ENCODE data around the gene MSLN. TPM values are rescaled to one million over a fixed set of nuclear protein-coding genes. Genes with fewer than 3 reads are reported as not detected.

Gene MSLN
- total and polyA plus RNA-seq, 2 of the 13 experiments (the other 11 are each of a cell fraction or from before 2014, with no cell fraction given) = 2.0 to 2.3 TPM

- TF ChIP-seq, protein P1, sequence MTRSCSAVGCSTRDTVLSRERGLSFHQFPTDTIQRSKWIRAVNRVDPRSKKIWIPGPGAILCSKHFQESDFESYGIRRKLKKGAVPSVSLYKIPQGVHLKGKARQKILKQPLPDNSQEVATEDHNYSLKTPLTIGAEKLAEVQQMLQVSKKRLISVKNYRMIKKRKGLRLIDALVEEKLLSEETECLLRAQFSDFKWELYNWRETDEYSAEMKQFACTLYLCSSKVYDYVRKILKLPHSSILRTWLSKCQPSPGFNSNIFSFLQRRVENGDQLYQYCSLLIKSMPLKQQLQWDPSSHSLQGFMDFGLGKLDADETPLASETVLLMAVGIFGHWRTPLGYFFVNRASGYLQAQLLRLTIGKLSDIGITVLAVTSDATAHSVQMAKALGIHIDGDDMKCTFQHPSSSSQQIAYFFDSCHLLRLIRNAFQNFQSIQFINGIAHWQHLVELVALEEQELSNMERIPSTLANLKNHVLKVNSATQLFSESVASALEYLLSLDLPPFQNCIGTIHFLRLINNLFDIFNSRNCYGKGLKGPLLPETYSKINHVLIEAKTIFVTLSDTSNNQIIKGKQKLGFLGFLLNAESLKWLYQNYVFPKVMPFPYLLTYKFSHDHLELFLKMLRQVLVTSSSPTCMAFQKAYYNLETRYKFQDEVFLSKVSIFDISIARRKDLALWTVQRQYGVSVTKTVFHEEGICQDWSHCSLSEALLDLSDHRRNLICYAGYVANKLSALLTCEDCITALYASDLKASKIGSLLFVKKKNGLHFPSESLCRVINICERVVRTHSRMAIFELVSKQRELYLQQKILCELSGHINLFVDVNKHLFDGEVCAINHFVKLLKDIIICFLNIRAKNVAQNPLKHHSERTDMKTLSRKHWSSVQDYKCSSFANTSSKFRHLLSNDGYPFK (CRISPR knock-in tag; IDR thresholded peaks at IDR 0.05; ENCODE audit: borderline replicate concordance) = 0 out of 2 replicates have a peak, but pooled peaks have one; percentile 31
- TF ChIP-seq GATAD1 (CRISPR knock-in tag; IDR thresholded peaks at IDR 0.05) = no peak
- TF ChIP-seq, protein P2, sequence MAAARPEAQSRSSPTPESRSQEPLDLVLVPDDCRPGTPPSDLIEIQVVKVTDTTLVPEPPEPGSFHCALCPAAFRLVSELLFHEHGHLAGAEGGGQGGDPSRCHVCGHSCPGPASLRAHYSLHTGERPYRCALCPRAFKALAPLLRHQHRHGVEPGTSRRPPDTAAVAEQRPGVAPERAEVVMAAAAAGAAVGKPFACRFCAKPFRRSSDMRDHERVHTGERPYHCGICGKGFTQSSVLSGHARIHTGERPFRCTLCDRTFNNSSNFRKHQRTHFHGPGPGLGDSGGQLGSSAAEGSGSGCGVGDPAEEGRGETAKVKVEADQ (CRISPR knock-in tag; IDR thresholded peaks at IDR 0.05; ENCODE audit: borderline replicate concordance) = peak; percentile 62; the same call in 1 of the 2 replicates
- TF ChIP-seq JUN (CRISPR knock-in tag; IDR thresholded peaks at IDR 0.05) = no peak
- 0 out of 2 replicates have a peak, but pooled peaks have one; percentile 37 for TF ChIP-seq GMEB1 (CRISPR knock-in tag; IDR thresholded peaks at IDR 0.05; ENCODE audit: borderline replicate concordance)
- TF ChIP-seq ZNF83 (CRISPR knock-in tag; IDR thresholded peaks at IDR 0.05; ENCODE audit: borderline replicate concordance) = no peak
- TF ChIP-seq RCOR2 (CRISPR knock-in tag; IDR thresholded peaks at IDR 0.05) = no peak
- TF ChIP-seq, protein P3, sequence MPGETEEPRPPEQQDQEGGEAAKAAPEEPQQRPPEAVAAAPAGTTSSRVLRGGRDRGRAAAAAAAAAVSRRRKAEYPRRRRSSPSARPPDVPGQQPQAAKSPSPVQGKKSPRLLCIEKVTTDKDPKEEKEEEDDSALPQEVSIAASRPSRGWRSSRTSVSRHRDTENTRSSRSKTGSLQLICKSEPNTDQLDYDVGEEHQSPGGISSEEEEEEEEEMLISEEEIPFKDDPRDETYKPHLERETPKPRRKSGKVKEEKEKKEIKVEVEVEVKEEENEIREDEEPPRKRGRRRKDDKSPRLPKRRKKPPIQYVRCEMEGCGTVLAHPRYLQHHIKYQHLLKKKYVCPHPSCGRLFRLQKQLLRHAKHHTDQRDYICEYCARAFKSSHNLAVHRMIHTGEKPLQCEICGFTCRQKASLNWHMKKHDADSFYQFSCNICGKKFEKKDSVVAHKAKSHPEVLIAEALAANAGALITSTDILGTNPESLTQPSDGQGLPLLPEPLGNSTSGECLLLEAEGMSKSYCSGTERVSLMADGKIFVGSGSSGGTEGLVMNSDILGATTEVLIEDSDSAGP (CRISPR knock-in tag; IDR thresholded peaks at IDR 0.05; ENCODE audit: borderline replicate concordance) = peak; percentile 57; the same call in 1 of the 2 replicates
- TF ChIP-seq ZNF563 (CRISPR knock-in tag; IDR thresholded peaks at IDR 0.05) = 0 out of 2 replicates have a peak, but pooled peaks have one; percentile 32
- TF ChIP-seq RXRA (CRISPR knock-in tag; IDR thresholded peaks at IDR 0.05) = peak; percentile 56; the same call in 1 of the 2 replicates
- 0 out of 2 replicates have a peak, but pooled peaks have one; percentile 44 for TF ChIP-seq SNAPC2 (CRISPR knock-in tag; IDR thresholded peaks at IDR 0.05)
- TF ChIP-seq ZNF687 (CRISPR knock-in tag; IDR thresholded peaks at IDR 0.05) = peak; percentile 78
- TF ChIP-seq ZNF331 (CRISPR knock-in tag; IDR thresholded peaks at IDR 0.05) = peak; percentile 39; the same call in 1 of the 2 replicates
- TF ChIP-seq MYC (CRISPR knock-in tag; IDR thresholded peaks at IDR 0.05; ENCODE audit: borderline replicate concordance) = peak; percentile 38; the same call in 1 of the 2 replicates
- no peak for TF ChIP-seq POLR2AphosphoS5 (IDR thresholded peaks at IDR 0.05; ENCODE audit: low read depth, low read length)
These were observed 45.7 kb upstream of the MSLN start, which contains the start of gene METRN (continued) for GRCh38 chr16:714558-715476.

Data from HepG2 (cell line).